Left ventricle myocardium inferior (tissue), 1 donor: ENCODE measurements around the gene BEAN1. TPM values are rescaled to one million over a fixed set of nuclear protein-coding genes. Genes with fewer than 3 reads are reported as not detected.

Source experiments
- DNase-seq: peaks from one replicate; pipeline ENCODE4 v3.0.0-alpha.2; 2020
- H3K27ac ChIP-seq: fragments of 200-600 bp; replicated peaks from 2 replicates; pipeline ENCODE4 v1.8.0; 2021
- H3K27me3 ChIP-seq: fragments of 200-600 bp; 2 replicates; pipeline ENCODE4 v1.8.0; 2021; ENCODE audit warnings: low read depth
- H3K36me3 ChIP-seq: fragments of 200-600 bp; 2 replicates; pipeline ENCODE4 v1.8.0; 2021
- H3K4me1 ChIP-seq: fragments of 200-600 bp; 2 replicates; pipeline ENCODE4 v1.8.0; 2021
- H3K4me3 ChIP-seq: fragments of 200-600 bp; 2 replicates; pipeline ENCODE4 v1.8.0; 2021; ENCODE audit warnings: mild to moderate bottlenecking, moderate library complexity
- H3K9me3 ChIP-seq: fragments of 200-600 bp; replicated peaks from 2 replicates; pipeline ENCODE4 v1.8.0; 2021
- intact Hi-C: fragments of 100-400 bp; cut with micrococcal nuclease; formaldehyde crosslinking; loops from one replicate; pipeline ENCODE4 v1.11.0; 2022
- total RNA-seq: library from RNA; stranded (reverse); fragmentation: NEBNext Ultra II Directional; extraction: Animal tissue kit (Norgen Biotek cat#: 25700); gene quantifications from one replicate; pipeline ENCODE4 v1.2.1, GENCODE V29; 2021
- TF ChIP-seq, protein P1 (sequence below): fragments of 200-600 bp; IDR thresholded peaks from 2 replicates; pipeline ENCODE4 v1.8.0; 2021; ENCODE audit warnings: antibody characterized with exemption, mild to moderate bottlenecking, borderline replicate concordance
- donor health status: DM: no; HTN: yes; CAD: no; lungs with severe emphysema.

The BEAN1 gene
- total RNA-seq, 1 donor from 2014 or later = 0.33 TPM

GRCh38 chr16:66484453-66485213, 57.5 kb downstream of the BEAN1 start:
- H3K27ac ChIP-seq = no peak overlapping the region
- no peaks in the 10 kb centered on the region for H3K27me3 ChIP-seq
- H3K36me3 ChIP-seq = no peaks in the 10 kb centered on the region
- TF ChIP-seq, protein P1, sequence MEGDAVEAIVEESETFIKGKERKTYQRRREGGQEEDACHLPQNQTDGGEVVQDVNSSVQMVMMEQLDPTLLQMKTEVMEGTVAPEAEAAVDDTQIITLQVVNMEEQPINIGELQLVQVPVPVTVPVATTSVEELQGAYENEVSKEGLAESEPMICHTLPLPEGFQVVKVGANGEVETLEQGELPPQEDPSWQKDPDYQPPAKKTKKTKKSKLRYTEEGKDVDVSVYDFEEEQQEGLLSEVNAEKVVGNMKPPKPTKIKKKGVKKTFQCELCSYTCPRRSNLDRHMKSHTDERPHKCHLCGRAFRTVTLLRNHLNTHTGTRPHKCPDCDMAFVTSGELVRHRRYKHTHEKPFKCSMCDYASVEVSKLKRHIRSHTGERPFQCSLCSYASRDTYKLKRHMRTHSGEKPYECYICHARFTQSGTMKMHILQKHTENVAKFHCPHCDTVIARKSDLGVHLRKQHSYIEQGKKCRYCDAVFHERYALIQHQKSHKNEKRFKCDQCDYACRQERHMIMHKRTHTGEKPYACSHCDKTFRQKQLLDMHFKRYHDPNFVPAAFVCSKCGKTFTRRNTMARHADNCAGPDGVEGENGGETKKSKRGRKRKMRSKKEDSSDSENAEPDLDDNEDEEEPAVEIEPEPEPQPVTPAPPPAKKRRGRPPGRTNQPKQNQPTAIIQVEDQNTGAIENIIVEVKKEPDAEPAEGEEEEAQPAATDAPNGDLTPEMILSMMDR = no peak
- DNase-seq = no peak
- H3K4me1 ChIP-seq = peaks cover 17% of the 10 kb centered on the region
- H3K4me3 ChIP-seq = no peak overlapping the region
- intact Hi-C loops = loop anchor here (5.0 to 10.0 kb wide), 2 partner anchors 77 to 130 kb away; no protein-coding TSS in a partner anchor
- H3K9me3 ChIP-seq = peaks cover 4% of the 10 kb centered on the region

DNA sequence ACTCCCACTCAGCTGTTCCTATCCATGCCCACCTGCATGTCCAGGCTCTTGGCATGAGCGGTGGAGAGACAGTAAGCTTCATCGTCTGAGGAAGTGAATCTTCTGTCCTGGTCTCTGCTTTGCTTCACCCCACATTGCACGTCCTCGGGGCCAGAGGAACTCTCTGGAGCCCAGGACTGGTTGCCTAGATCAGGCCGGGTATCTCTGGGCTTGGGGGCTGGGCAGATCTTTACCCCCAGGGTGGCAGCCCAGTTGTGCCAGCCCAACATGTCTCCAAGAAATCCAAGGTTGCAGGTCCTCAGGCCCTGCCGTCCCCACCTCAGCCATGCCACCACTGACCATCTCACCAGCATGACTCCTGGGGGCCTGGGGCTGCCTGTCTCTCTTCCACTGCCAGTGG, 58.3 kb downstream of the BEAN1 start:
- DNase-seq = no peak
- TF ChIP-seq, protein P1 = no peak
- intact Hi-C loops = loop anchor here (10.0 kb wide), 1 partner anchor 131 kb away; no protein-coding TSS in a partner anchor
- Histone ChIP-seq H3K36me3 (no peaks in the 10 kb centered on the region), H3K4me1 (peaks cover 17% of the 10 kb centered on the region), H3K9me3 (peaks cover 4% of the 10 kb centered on the region), H3K4me3 (no peak overlapping the region), H3K27me3 (no peaks in the 10 kb centered on the region), H3K27ac (no peak overlapping the region)

GRCh38 chr16:66486199-66486772, 59.2 kb downstream of the BEAN1 start:
- no peak for DNase-seq
- no peak overlapping the region for H3K4me3 ChIP-seq
- peak overlapping the region; percentile 62 for H3K27ac ChIP-seq

DNA sequence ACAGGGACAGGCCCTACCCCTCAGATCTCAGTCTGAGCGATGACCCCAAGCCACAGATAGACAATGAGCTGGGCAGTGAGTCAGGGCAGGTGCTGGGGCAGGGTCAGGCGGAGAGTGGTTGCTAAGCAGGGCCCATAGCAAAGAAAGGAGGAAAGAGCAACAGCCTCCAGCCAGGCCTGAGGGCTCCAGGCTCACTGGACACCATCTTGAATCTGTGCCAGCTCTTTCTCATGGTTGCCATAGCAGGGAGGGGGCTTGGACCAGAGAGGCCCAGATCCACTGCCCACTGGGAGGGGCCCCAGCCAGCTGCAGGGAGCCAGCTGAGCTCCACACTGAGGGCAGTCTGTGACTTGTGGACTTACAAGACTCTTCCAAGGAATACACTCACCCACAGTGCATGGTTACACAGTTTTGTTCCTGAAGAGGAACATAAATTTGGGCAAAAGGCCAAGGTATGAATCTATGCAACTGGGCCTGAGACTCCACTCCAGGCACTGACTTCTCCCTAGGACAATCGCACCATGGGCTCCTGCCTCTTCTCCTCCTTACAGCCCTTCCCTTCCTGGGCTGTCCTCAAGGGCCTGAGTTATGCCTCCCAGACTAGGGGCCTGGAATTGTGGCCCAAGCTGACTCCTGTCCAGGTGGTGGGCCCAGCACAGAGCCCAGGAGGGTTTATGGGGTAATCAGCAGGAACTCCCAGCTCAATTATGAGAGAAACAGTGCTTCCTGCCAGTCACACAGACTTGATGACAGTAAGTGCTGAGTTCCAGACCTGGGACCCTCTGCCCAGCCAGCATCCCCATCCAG, 59.9 kb downstream of the BEAN1 start:
- no peak for DNase-seq
- peak overlapping the region; percentile 62 for H3K27ac ChIP-seq
- intact Hi-C loops = loop anchor here (10.0 kb wide), 1 partner anchor 132 kb away; no protein-coding TSS in a partner anchor
- no peaks in the 10 kb centered on the region for H3K27me3 ChIP-seq
- H3K9me3 ChIP-seq = peaks cover 4% of the 10 kb centered on the region
- TF ChIP-seq, protein P1 = no peak
- no peaks in the 10 kb centered on the region for H3K36me3 ChIP-seq
- no peak overlapping the region for H3K4me3 ChIP-seq
- peaks cover 17% of the 10 kb centered on the region for H3K4me1 ChIP-seq

More at GRCh38 chr16:66486199-66486772, 59.2 kb downstream of the BEAN1 start:
- Histone ChIP-seq H3K36me3 (no peaks in the 10 kb centered on the region), H3K4me1 (peaks cover 17% of the 10 kb centered on the region), H3K27me3 (no peaks in the 10 kb centered on the region), H3K9me3 (peaks cover 4% of the 10 kb centered on the region)
- TF ChIP-seq, protein P1 = no peak
- intact Hi-C loops = loop anchor here (10.0 kb wide), 1 partner anchor 131 kb away; no protein-coding TSS in a partner anchor

- no peak for DNase-seq
- H3K4me3 ChIP-seq = no peak overlapping the region
- H3K27ac ChIP-seq = peak overlapping the region; percentile 62
- no peaks in the 10 kb centered on the region for H3K27me3 ChIP-seq
- H3K36me3 ChIP-seq = no peaks in the 10 kb centered on the region
- H3K4me1 ChIP-seq = peaks cover 17% of the 10 kb centered on the region
- TF ChIP-seq, protein P1 = no peak
- intact Hi-C loops = loop anchor here (10.0 kb wide), 1 partner anchor 133 kb away; no protein-coding TSS in a partner anchor
- peaks cover 4% of the 10 kb centered on the region for H3K9me3 ChIP-seq
These were observed 60.6 kb downstream of the BEAN1 start for GRCh38 chr16:66487580-66488275.
